PC-3 (cell line): ENCODE results near the gene TSBP1.

Experiments used
- EZH2 ChIP-seq: fragments of 300-600 bp; sonication (generic); IDR thresholded peaks from one replicate; pipeline ENCODE4 v1.6.1; 2017; ENCODE audit warnings: antibody characterized with exemption, mild to moderate bottlenecking, low read length; ENCODE audit not compliant: unreplicated experiment
- EZH2phosphoT487 ChIP-seq: fragments of 300-600 bp; sonication (generic); IDR thresholded peaks from 2 replicates; pipeline ENCODE4 v1.6.1; 2018; ENCODE audit warnings: mild to moderate bottlenecking, antibody characterized with exemption, low read length, borderline replicate concordance

- TF ChIP-seq EZH2phosphoT487 (no peak), EZH2 (no peak)
These were observed 29.7 kb upstream of the TSBP1 start for GRCh38 chr6:32401284-32401963.
